OCI-LY1 (cell line): ENCODE data around the gene SIRT7.

Experiments used
- CTCF ChIP-seq: fragments of 200-600 bp; sonication (generic), shearing (Covaris generic); IDR thresholded peaks from 2 replicates; pipeline ENCODE4 v1.5.1; 2017; ENCODE audit warnings: mild to moderate bottlenecking, antibody characterized with exemption, low read length, moderate library complexity, mixed read lengths
- EZH2 ChIP-seq: fragments of 200-600 bp; sonication (generic), shearing (Covaris generic); IDR thresholded peaks from 2 replicates; pipeline ENCODE4 v1.8.0; 2017; ENCODE audit warnings: borderline replicate concordance, mixed run types, mild to moderate bottlenecking, antibody characterized with exemption, low read length, moderate library complexity, mixed read lengths

DNA sequence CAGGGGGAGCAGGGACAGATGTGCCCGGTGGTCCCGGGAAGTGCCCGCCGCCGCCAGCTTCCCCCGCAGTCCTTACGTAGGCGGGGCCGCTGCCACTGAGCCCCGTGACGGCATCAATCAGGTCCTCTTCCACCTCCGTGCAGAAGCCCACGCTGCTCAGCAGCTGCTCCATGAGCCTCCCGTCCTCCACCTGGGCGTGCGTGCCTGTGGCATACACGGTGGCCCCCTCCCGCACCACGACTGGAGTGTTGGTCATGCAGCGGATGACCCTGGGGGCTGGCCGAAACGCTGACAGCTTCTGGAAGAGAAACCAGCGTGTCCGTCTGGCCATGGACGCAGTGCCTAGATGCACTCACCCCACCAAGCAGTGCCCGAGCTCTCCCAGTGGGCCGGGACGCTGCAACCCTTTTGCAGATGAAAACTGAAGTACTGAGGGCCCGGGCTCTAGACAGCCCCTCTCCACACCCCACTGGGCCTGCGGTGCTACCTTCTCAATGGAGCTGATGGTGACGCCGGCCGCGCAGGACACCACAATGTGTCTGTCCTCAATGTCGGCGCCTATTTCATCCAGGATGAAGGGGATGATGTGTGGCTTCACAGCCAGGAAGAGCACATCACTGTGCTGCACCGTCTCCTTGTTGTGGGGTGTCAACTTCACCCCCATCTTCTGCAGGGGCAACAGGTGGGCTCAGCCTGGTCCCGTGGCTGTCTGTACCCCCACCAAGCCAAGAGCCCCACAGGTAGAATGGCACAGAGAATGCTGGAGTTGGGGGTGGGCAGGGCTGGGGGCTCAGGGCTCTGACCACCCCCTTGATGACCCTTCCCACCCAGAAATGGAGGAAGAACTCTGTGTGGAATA is 17.1 kb upstream of the SIRT7 start:
- TF ChIP-seq CTCF: no peak
- TF ChIP-seq EZH2: no peak
